ENCODE data around the gene PRKN.

PRKN gene

DNA sequence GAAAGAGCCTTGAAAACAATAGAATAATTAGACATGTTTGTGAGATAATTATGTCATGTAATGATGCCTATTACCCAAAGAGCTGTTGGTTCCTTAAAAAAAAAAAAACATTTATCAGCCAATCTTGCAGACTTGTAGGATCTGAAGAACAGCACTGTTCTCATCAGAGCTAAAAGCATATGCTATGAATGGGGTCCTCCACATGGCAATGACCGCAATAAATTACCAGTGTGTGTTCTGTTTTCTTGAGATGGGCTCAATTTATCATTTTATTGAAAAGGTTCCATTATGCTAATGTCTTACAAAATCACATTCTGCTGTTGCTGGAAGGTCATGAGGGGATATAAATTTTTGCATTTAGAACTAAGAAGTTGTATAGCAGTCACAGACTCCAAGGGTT lies 484.7 kb downstream of the PRKN start:
- no peak overlapping the region for H3K27ac ChIP-seq
- TF ChIP-seq, protein P1, sequence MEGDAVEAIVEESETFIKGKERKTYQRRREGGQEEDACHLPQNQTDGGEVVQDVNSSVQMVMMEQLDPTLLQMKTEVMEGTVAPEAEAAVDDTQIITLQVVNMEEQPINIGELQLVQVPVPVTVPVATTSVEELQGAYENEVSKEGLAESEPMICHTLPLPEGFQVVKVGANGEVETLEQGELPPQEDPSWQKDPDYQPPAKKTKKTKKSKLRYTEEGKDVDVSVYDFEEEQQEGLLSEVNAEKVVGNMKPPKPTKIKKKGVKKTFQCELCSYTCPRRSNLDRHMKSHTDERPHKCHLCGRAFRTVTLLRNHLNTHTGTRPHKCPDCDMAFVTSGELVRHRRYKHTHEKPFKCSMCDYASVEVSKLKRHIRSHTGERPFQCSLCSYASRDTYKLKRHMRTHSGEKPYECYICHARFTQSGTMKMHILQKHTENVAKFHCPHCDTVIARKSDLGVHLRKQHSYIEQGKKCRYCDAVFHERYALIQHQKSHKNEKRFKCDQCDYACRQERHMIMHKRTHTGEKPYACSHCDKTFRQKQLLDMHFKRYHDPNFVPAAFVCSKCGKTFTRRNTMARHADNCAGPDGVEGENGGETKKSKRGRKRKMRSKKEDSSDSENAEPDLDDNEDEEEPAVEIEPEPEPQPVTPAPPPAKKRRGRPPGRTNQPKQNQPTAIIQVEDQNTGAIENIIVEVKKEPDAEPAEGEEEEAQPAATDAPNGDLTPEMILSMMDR (conservative IDR thresholded peaks at IDR 0.05) = no peak

DNA sequence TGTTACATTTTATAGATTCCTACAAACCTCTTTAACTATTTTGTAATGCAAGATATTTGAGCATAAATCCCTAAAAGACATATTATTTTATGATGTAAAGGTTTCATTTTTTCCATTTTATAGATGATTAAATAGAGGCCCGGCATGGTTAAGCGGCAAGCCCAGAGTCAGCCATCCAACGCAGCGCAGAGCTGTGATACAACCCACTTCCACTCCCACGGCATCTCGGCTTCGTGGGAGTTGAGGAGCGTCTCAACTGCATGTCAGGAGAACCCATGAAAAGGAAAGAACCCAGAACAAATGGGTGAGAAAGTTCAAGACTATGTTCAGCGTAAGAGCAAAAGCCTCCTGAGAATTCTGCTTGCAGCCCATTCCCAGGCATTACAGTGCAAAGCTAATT lies 488.2 kb downstream of the PRKN start:
- H3K27ac ChIP-seq = no peak overlapping the region
- TF ChIP-seq, protein P1 (conservative IDR thresholded peaks at IDR 0.05) = no peak

DNA sequence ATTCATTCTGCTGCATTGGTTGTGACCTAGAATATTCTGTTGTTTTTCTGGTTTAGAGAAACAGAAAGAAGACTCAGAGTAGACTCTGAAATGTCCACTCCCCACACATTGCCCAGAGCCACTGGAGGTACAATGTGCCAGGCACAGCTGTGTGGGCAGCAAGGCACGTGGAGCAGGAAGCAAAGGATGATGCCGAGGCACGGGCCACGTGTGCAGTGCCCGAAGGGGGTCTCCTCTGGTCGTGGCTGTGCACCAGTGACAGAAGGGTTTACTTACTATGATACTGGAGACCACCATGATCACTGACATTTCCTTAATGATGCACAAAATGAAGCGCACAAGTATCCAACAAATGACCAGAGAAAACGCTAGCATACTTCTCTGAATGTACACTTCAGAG lies 488.9 kb downstream of the PRKN start:
- TF ChIP-seq, protein P1 (conservative IDR thresholded peaks at IDR 0.05) = no peak

DNA sequence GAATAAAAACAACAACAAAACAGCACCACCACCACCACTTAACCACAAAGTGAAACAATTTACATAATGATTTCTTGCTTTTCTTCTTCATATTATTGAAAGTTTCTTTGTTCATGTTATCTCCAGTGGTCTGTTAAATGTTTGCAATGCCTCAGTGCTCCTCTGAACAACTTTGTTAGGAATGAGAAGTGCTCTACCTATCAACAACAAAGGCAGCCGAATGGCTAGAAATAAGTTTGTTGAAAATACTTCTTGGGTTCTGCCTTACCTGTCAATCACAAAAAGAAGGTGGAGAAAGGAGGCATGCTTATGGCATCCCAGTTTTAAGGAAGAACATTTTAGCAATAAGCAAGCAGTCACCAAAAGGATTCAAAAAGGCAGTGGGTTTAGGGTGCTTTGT lies 490.2 kb downstream of the PRKN start:
- TF ChIP-seq, protein P1 (conservative IDR thresholded peaks at IDR 0.05) = no peak
- H3K27ac ChIP-seq = no peak overlapping the region

More for the DNA sequence above, 488.9 kb downstream of the PRKN start:
- H3K27ac ChIP-seq = no peak overlapping the region

DNA sequence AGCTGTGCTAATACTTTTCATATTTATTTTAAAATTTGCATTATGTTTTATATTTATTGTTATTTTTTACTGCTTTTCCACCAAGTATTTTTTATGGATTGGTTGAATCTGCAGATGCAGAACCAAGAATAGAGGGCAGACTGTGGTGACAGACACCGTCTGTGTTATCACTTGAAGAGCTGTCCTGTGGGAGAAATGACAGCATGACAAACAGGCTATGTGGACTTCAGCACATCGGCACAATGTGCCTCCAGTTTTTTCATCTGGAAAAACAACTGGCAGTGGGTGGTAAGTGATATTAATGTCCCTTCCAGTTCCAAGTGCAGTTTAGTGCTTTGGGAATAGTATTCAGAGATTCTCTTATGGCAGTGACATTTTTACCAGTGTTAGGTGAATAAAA lies 492.9 kb downstream of the PRKN start:
- H3K27ac ChIP-seq = no peak overlapping the region
- TF ChIP-seq, protein P1 (conservative IDR thresholded peaks at IDR 0.05) = no peak

DNA sequence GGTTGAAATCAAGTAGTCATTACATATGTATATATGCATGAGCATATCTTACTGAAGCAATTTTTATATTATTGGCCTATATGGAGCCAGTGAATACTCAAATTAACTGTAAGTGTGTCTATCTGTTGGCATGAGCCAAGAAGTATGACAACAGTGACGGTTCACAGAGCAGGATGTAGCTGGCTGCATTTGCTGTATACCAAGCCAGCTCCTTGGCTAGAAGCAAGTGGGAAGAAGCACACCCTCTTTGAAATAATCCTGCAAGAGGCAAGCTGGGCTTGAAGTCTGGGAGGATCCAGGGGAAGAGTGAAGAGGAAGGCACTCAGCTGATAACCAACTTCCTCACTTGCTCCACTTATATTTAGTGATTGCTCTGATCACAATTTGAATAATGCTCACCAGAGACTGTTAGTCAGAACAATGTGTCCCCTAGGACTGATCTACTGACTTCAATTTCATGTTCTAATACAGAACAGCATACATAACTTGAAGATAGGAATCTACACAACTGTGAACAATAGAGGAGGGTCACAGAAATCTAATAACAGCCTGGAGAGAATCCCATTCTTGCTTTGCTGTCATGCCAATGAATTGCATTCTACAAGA lies 497.3 kb downstream of the PRKN start:
- TF ChIP-seq, protein P1 (conservative IDR thresholded peaks at IDR 0.05) = no peak
- H3K27ac ChIP-seq = no peak overlapping the region

DNA sequence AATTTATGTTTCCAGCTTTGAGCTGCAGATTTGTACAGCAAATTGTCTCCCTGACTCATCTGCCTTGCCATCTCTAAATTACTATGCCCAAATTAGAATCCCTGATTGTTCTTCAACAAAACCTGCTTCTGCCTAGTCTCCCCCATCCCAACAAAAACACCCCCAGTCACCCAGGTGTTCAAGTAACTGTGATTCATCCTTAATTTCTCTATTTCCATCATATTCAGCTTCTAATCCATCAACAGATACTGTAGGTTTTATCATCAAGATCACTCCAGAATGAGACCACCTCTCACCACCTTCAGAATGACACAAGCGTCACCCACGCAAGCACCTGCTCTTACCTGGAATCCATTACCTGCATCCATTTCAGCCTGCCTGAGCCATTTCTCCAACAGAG lies 498.5 kb downstream of the PRKN start:
- H3K27ac ChIP-seq = no peak overlapping the region
- TF ChIP-seq, protein P1 (conservative IDR thresholded peaks at IDR 0.05) = no peak

Measured in VCaP (cell line).